HepG2 (cell line): ENCODE data around the gene PIGX. TPM values are rescaled to one million over a fixed set of nuclear protein-coding genes. Genes with fewer than 3 reads are reported as not detected.

Experiments
- FOXP4 ChIP-seq: sonication (generic); formaldehyde crosslinking; IDR thresholded peaks from 2 replicates; pipeline ENCODE4 v1.4.0; 2020; ENCODE audit warnings: missing genetic modification reagents
- GMEB2 ChIP-seq: IDR thresholded peaks from 2 replicates; pipeline ENCODE4 v1.6.1; 2016; ENCODE audit warnings: missing biosample characterization, missing genetic modification reagents, low read depth
- KDM3A ChIP-seq: IDR thresholded peaks from 2 replicates; pipeline ENCODE4 v1.6.1; 2018; ENCODE audit warnings: low read depth, missing compliant biosample characterization
- MED1 ChIP-seq: sonication (generic); formaldehyde crosslinking; IDR thresholded peaks from 2 replicates; pipeline ENCODE4 v1.4.0; 2020; ENCODE audit warnings: missing genetic modification reagents
- POGK ChIP-seq: sonication (generic); formaldehyde crosslinking; conservative IDR thresholded peaks from 2 replicates; pipeline ENCODE4 v1.8.0; 2022; ENCODE audit warnings: mild to moderate bottlenecking, moderate library complexity, missing genetic modification reagents
- PREB ChIP-seq: sonication (generic); formaldehyde crosslinking; IDR thresholded peaks from 2 replicates; pipeline ENCODE4 v1.4.0; 2020; ENCODE audit warnings: missing genetic modification reagents
- TGIF2 ChIP-seq: IDR thresholded peaks from 2 replicates; pipeline ENCODE4 v1.6.1; 2016; ENCODE audit warnings: control low read depth, missing compliant biosample characterization
- TRAFD1 ChIP-seq: sonication (generic); formaldehyde crosslinking; IDR thresholded peaks from 2 replicates; pipeline ENCODE4 v1.5.1; 2020; ENCODE audit warnings: missing genetic modification reagents, mild to moderate bottlenecking, borderline replicate concordance
- ZNF142 ChIP-seq: sonication (generic); formaldehyde crosslinking; IDR thresholded peaks from 2 replicates; pipeline ENCODE4 v1.4.0; 2020; ENCODE audit warnings: missing genetic modification reagents
- ZNF513 ChIP-seq: sonication (generic); formaldehyde crosslinking; conservative IDR thresholded peaks from 2 replicates; pipeline ENCODE4 v1.5.0; 2020; ENCODE audit warnings: missing genetic modification reagents
- ZNF773 ChIP-seq: sonication (generic); formaldehyde crosslinking; IDR thresholded peaks from 2 replicates; pipeline ENCODE4 v1.4.0; 2020; ENCODE audit warnings: missing genetic modification reagents, borderline replicate concordance
- polyA plus RNA-seq, 8 experiments: library from polyadenylated mRNA; depleted of rRNA in 3 of 8; stranded (reverse) in 7 of 8; unstranded in 1 of 8; fragments of >200 nt; fragmentation: Illumina TruSeq in 4 of 8; extraction: Trizol in 4 of 8; gene quantifications; 2 replicates each; pipeline versions ENCODE4 v1.2.1 to v1.2.3, GENCODE V29; 2011 to 2016; ENCODE audit warnings: low read depth in 4 of 8, missing spikeins in 1 of 8, mixed read lengths in 1 of 8; ENCODE audit not compliant: insufficient read depth in 1 of 8
- total RNA-seq, 5 experiments: library from RNA; depleted of rRNA; stranded (reverse); fragments of >200 nt; fragmentation: Illumina TruSeq; extraction: Trizol; gene quantifications; 2 replicates each; pipeline ENCODE4 v1.2.3, GENCODE V29; 2016; ENCODE audit warnings: low read depth in 1 of 5

The PIGX gene
- total and polyA plus RNA-seq, 2 of the 13 experiments (the other 11 are each of a cell fraction or from before 2014, with no cell fraction given): 13.2 to 21.3 TPM

GRCh38 chr3:196711838-196712513 lies at the start of gene PIGX, which contains the start of gene CEP19 (continued):
- 0 out of 2 replicates have a peak, but pooled peaks have one; percentile 45 for TF ChIP-seq POGK (CRISPR knock-in tag)
- TF ChIP-seq GMEB2 (CRISPR knock-in tag): no peak
- no peak for TF ChIP-seq KDM3A (CRISPR knock-in tag)
- no peak for TF ChIP-seq ZNF513 (CRISPR knock-in tag)
- TF ChIP-seq TRAFD1 (CRISPR knock-in tag): no peak
- peak; percentile 41; the same call in 1 of the 2 replicates for TF ChIP-seq MED1 (CRISPR knock-in tag)
- no peak for TF ChIP-seq FOXP4 (CRISPR knock-in tag)
- TF ChIP-seq TGIF2 (CRISPR knock-in tag): peak; percentile 19; the same call in 1 of the 2 replicates
- 0 out of 2 replicates have a peak, but pooled peaks have one; percentile 42 for TF ChIP-seq ZNF142 (CRISPR knock-in tag)
- TF ChIP-seq ZNF773: no peak
- no peak for TF ChIP-seq PREB (CRISPR knock-in tag)
